ENCODE measurements around the gene RHEBL1.

Gene RHEBL1

GRCh38 chr12:49037947-49038237 is 31.9 kb downstream of the RHEBL1 start:
- Histone ChIP-seq H3K9me3 (ENCODE audit: control insufficient read depth, insufficient read depth, low read length) (no peaks in the 10 kb centered on the region), H3K79me2 (ENCODE audit: control insufficient read depth, low read length) (no peaks in the 10 kb centered on the region), H3K9me2 (replicated peaks; ENCODE audit: control insufficient read depth, low read length) (no peaks in the 10 kb centered on the region), H3K4me2 (ENCODE audit: low read length) (no peak overlapping the region), H3K4me3 (ENCODE audit: low read length) (no peak overlapping the region), H3K27ac (ENCODE audit: low read depth, low read length) (no peak overlapping the region), H3F3A (ENCODE audit: control insufficient read depth, insufficient read depth) (no peaks in the 10 kb centered on the region), H3K4me1 (ENCODE audit: control insufficient read depth, low read length) (no peaks in the 10 kb centered on the region), H4K20me1 (ENCODE audit: control insufficient read depth, insufficient read depth, low read depth, low read length) (peaks cover 4% of the 10 kb centered on the region; the same call in 1 of the 2 replicates), H3K27me3 (ENCODE audit: control insufficient read depth, low read length) (no peaks in the 10 kb centered on the region), H3K36me3 (ENCODE audit: control insufficient read depth, low read length) (peaks cover 97% of the 10 kb centered on the region)
- TF ChIP-seq EZH2phosphoT487 (IDR thresholded peaks at IDR 0.05; ENCODE audit: borderline replicate concordance, low read length) (no peak), CTCF (IDR thresholded peaks at IDR 0.05; ENCODE audit: low read depth, low read length, poor library complexity, severe bottlenecking) (no peak)

- no peaks in the 10 kb centered on the region for H3F3A ChIP-seq (ENCODE audit: control insufficient read depth, insufficient read depth)
- H4K20me1 ChIP-seq (ENCODE audit: control insufficient read depth, insufficient read depth, low read depth, low read length): peaks cover 4% of the 10 kb centered on the region; the same call in 1 of the 2 replicates
- H3K9me2 ChIP-seq (replicated peaks; ENCODE audit: control insufficient read depth, low read length): no peaks in the 10 kb centered on the region
- H3K36me3 ChIP-seq (ENCODE audit: control insufficient read depth, low read length): peaks cover 97% of the 10 kb centered on the region
- TF ChIP-seq EZH2phosphoT487 (IDR thresholded peaks at IDR 0.05; ENCODE audit: borderline replicate concordance, low read length) (no peak), CTCF (IDR thresholded peaks at IDR 0.05; ENCODE audit: low read depth, low read length, poor library complexity, severe bottlenecking) (no peak)
- no peak overlapping the region for H3K4me3 ChIP-seq (ENCODE audit: low read length)
- no peak overlapping the region for H3K4me2 ChIP-seq (ENCODE audit: low read length)
- no peaks in the 10 kb centered on the region for H3K4me1 ChIP-seq (ENCODE audit: control insufficient read depth, low read length)
- no peak overlapping the region for H3K27ac ChIP-seq (ENCODE audit: low read depth, low read length)
- no peaks in the 10 kb centered on the region for H3K79me2 ChIP-seq (ENCODE audit: control insufficient read depth, low read length)
- no peaks in the 10 kb centered on the region for H3K27me3 ChIP-seq (ENCODE audit: control insufficient read depth, low read length)
- H3K9me3 ChIP-seq (ENCODE audit: control insufficient read depth, insufficient read depth, low read length): no peaks in the 10 kb centered on the region
Observed at GRCh38 chr12:49037111-49037946, 32.5 kb downstream of the RHEBL1 start.

GRCh38 chr12:49036029-49036428 is 33.8 kb downstream of the RHEBL1 start:
- Histone ChIP-seq H3K9me3 (ENCODE audit: control insufficient read depth, insufficient read depth, low read length) (no peaks in the 10 kb centered on the region), H3K36me3 (ENCODE audit: control insufficient read depth, low read length) (peaks cover 97% of the 10 kb centered on the region), H3K4me1 (ENCODE audit: control insufficient read depth, low read length) (no peaks in the 10 kb centered on the region), H3F3A (ENCODE audit: control insufficient read depth, insufficient read depth) (no peaks in the 10 kb centered on the region), H3K27me3 (ENCODE audit: control insufficient read depth, low read length) (no peaks in the 10 kb centered on the region), H3K4me2 (ENCODE audit: low read length) (no peak overlapping the region), H3K9me2 (replicated peaks; ENCODE audit: control insufficient read depth, low read length) (no peaks in the 10 kb centered on the region), H3K4me3 (ENCODE audit: low read length) (no peak overlapping the region), H3K79me2 (ENCODE audit: control insufficient read depth, low read length) (no peaks in the 10 kb centered on the region), H4K20me1 (ENCODE audit: control insufficient read depth, insufficient read depth, low read depth, low read length) (peaks cover 4% of the 10 kb centered on the region; the same call in 1 of the 2 replicates), H3K27ac (ENCODE audit: low read depth, low read length) (no peak overlapping the region)
- TF ChIP-seq CTCF (IDR thresholded peaks at IDR 0.05; ENCODE audit: low read depth, low read length, poor library complexity, severe bottlenecking) (no peak), EZH2phosphoT487 (IDR thresholded peaks at IDR 0.05; ENCODE audit: borderline replicate concordance, low read length) (no peak)
